Epidermal melanocyte (primary cell): ENCODE measurements around the gene VPS8.

Experiments
- DNase-seq: peaks from one replicate; pipeline ENCODE4 v3.0.0; 2011; ENCODE audit warnings: low spot score; ENCODE audit not compliant: insufficient read length

VPS8 gene

DNA sequence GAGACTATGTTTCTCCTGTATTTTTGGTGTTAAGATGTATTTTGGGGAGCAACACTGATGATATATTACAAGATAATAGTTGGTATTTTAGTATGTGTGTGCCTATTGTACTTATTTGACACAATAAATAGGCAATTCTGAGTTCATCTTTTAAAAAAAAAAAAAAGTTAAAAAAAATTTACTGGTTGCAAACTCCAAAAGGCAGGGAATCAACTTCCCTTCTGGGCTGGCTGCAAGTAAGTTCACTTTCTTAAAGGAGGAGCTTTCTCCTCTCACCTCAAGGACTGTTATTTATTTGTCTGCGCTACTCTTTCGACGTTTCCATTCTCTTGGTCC, 335 bp upstream of the VPS8 start:
- DNase-seq = no peak

GRCh38 chr3:184812662-184813042, 686 bp downstream of the VPS8 start:
- no peak for DNase-seq

DNA sequence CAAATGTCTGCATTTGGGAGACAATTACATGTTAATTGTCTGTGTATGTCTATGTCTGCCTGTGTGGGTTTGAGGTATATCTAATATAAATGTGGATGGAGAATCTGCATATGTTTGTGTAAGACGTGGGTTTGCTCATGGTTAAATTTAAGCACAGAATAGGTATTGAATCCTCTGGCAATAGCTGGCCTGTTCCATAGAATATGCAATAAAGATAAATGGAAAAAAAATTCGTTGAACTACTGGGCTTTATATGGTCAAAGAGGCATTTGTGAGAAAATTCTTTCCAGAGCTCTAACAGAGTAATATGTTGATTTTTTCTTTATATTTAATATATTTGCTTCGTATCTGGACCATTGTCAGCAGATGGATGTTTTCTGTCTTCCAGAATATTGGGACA, 1.4 kb downstream of the VPS8 start:
- DNase-seq = no peak

DNA sequence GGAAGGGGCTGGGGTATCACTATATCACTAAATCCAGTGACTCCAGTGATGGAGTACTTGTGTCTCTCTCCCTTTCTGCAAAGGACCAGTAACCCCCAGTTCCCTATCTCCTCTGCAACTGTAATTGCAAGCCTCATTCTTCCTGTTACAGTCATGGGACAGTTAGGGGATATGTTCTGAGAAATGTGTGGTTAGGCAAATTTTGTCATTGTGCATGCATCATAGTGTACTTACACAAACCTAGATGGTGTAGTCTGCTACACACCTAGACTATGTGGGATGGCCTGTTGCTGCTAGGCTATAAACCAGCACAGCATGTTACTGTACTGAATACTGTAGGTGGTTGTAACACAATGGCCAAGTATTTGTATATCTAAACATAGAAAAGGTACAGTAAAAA, 2.2 kb downstream of the VPS8 start:
- no peak for DNase-seq

DNA sequence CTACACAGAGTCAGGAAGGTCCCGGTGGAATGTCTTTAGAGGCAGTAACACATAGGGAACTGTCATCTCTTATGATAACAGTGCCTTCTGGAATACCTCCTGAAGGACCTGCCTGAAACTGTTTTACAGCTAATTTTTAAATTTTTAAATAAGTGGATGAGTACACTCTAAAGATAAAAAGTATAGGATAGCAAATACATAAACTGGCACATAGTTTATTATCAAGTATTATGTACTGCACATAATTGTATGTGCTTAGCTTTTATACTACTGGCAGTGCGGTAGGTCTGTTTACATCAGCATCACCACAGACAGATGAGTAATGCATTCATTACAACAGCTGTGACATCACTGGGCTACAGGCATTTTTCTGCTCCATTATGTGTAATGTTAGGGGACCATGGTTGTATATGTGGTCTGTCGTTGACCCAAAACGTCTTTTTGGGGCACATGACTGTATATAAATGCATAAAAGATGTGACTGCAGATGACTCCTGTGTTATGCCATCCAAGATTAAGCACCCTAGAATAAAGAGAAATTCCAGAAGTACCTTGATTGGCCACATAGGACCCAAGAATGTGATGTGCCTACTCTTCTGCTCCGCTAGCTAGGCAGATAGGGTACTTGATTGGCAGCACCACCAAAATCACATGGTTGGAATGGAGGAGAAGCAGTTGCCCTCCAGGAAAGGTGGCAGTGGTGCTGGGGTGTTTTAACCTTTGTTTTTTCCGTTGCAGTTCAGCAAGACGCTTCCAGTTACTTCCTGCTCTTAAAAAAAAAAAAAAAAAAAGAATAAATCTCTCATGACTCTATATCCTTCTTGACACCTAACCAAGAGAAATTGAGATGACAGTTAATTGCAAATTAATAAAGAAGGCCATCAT, 3.3 kb downstream of the VPS8 start:
- DNase-seq = no peak

- no peak for DNase-seq
These were observed 4.6 kb downstream of the VPS8 start for GRCh38 chr3:184816614-184817013.

GRCh38 chr3:184820525-184820924, 8.6 kb downstream of the VPS8 start:
- DNase-seq = no peak

- no peak for DNase-seq
These were observed 9.1 kb downstream of the VPS8 start for GRCh38 chr3:184821034-184821433.

GRCh38 chr3:184822081-184822480, 10.1 kb downstream of the VPS8 start:
- no peak for DNase-seq

- no peak for DNase-seq
These were observed 10.7 kb downstream of the VPS8 start for GRCh38 chr3:184822654-184823053.

- DNase-seq = no peak
These were observed 12.0 kb downstream of the VPS8 start for GRCh38 chr3:184823990-184824389.

- no peak for DNase-seq
These were observed 13.3 kb downstream of the VPS8 start for GRCh38 chr3:184825121-184825820.

DNA sequence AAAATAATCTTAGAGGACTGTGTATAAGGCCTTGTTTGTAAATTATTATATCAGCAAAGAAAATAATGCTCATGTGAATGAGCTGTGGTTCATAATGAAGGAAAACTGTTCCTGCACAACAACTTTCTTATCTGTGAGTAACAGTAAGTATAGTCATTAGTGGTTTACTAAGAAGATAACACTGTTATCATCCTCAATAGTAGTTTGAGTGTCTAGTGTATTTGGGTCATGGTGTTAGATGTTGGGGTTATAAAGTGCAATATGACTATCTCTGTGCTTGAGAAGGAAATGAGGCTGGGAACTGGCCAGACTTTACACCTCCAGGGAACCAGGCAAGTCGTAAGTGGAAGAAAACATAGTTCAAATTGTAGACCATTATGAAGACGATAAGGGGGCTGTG, 15.6 kb downstream of the VPS8 start:
- DNase-seq = no peak

GRCh38 chr3:184832044-184832443, 20.1 kb downstream of the VPS8 start:
- no peak for DNase-seq

DNA sequence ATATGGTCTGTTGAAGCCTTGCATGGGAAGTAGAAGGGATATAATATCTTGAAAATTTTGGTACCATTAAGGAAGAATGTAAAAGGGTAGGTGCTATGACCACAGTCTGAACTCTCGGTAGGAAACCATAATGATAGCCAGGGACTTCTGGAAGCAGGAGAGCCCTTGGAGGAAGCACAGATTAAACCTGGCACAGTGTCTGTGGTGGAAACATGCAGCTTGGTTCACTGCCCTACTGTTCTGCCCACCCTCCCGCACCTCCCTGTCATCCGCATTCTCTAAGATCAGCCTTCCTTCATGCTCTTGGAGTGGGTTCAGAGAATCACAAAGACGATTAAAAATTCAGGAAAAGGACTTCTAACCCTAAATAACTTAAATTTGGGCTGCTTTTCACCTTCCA, 20.9 kb downstream of the VPS8 start:
- DNase-seq = no peak

DNA sequence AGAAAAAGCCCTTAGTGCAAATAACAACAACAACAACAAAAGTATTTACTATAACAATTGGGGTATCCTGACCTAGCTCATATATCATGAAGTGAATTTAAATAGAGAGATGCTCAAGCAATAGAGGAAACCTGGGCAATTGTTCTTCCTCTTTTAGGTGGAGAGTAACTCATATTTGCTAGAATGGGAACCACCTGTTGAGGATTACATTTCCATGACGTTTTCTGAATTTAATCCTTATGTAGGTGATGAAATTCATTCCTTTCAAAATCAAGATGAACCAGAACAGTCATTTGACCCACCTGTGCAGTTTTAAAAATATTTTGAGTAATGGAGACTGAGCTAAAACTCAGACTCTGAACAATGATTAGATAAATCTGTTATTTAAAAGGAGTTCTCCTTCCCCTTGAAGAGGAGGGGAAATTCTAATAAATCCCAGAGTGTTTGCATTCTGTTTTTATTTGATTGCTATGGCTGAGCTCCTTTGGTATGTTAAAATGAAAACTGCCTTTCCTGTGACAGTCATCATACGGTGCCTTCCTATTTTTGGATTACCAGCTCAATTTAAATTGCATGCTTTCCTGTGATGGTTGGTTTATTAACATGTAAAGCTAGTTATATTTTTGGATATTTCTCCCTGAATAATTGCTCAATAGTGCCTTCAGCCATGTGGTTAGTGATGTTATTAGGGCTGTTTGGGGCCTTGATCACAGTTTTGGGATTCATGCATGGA, 24.3 kb downstream of the VPS8 start:
- DNase-seq = no peak

GRCh38 chr3:184842433-184842832, 30.5 kb downstream of the VPS8 start:
- DNase-seq = no peak

- DNase-seq = no peak
These were observed 33.9 kb downstream of the VPS8 start for GRCh38 chr3:184845819-184846218.

- DNase-seq = no peak
These were observed 34.5 kb downstream of the VPS8 start for GRCh38 chr3:184846496-184846895.

GRCh38 chr3:184848934-184849333, 37.0 kb downstream of the VPS8 start:
- no peak for DNase-seq

DNA sequence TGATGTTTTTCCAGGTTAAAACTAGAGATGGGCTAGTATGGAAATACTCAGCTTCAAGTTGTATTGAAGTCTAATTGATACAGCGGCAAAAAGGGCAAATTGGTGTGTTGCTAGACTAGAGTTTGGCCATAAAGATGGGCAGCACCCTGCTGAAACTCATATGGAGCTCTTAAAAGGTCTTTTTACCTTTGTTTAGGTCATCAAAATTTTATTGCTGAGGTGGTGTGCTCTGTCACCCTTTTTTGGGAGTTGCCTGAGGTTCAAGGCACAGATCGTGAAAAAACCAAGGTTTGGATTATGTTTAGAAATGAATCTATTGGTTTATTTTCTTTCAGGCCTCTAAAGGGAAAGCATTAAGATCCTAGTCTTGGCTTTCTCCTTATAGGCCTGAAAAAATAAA, 38.2 kb downstream of the VPS8 start:
- no peak for DNase-seq

DNA sequence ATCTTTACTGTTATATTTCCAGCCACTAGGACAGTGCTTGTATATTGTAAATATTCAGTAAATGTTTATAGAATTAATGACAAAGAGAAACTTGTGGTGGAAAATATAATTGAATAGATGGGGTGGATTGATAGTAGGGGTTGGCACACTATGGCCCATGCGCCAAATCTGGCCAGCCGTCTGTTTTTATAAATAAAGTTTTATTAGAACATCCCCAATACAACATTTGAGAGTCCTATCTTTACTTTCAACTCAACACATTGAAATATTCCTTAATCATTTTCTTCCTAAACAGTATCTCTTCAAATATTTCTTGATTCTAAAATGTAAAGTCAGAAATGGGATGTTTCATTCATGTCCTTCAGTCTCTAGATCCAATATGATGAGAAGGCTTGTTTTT, 45.1 kb downstream of the VPS8 start:
- no peak for DNase-seq
